Measurements from ENCODE around the gene PAM16.

PAM16 gene

DNA sequence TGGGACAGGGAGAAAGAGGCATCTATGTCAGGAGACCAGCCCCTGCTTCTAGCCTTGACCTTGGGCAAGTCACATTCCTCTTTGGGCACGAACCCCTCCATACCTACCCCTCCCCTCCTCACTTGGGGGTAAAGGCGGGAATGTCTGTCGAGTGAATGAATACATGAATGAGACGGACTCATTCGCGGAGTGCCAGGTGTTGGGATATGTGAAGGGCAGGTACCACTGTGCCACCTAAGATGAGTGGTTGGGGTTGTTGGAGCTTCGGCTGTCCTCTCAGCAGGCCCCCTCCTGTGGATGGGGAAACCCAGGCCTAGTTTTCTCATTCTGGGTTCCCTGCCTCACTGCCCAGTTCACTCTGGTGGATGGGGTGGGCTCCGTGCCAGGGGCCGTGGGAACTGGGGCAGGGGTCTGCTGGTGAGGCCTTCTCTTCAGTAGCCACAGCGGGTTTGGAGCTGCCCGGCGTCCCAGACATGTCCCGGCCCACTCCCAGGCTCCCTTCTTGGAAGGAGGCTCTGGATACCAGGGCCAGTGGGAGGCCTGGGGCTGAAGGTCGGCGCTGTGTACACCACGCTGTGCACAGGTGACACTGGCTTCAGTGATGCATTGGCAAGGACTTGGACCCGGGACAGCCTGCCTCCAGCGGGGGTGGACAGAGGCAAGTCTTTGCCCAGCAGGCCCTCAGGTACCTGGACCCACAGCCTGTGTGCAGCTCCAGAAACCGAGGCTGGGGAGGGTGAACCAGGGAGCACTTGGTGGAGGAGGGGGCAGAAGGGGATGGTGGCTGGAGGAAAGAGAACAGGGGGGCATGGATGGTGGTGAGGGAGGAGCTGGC, 29.6 kb downstream of the PAM16 start:
- no peaks in the 10 kb centered on the region for H4K20me1 ChIP-seq (ENCODE audit: control insufficient read depth, insufficient read depth, low read depth, low read length)
- TF ChIP-seq EZH2phosphoT487 (IDR thresholded peaks at IDR 0.05; ENCODE audit: borderline replicate concordance, low read length) = no peak
- TF ChIP-seq, protein P1, sequence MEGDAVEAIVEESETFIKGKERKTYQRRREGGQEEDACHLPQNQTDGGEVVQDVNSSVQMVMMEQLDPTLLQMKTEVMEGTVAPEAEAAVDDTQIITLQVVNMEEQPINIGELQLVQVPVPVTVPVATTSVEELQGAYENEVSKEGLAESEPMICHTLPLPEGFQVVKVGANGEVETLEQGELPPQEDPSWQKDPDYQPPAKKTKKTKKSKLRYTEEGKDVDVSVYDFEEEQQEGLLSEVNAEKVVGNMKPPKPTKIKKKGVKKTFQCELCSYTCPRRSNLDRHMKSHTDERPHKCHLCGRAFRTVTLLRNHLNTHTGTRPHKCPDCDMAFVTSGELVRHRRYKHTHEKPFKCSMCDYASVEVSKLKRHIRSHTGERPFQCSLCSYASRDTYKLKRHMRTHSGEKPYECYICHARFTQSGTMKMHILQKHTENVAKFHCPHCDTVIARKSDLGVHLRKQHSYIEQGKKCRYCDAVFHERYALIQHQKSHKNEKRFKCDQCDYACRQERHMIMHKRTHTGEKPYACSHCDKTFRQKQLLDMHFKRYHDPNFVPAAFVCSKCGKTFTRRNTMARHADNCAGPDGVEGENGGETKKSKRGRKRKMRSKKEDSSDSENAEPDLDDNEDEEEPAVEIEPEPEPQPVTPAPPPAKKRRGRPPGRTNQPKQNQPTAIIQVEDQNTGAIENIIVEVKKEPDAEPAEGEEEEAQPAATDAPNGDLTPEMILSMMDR (IDR thresholded peaks at IDR 0.05; ENCODE audit: low read depth, low read length, poor library complexity, severe bottlenecking) = no peak
- no peaks in the 10 kb centered on the region for H3F3A ChIP-seq (ENCODE audit: control insufficient read depth, insufficient read depth)
- H3K4me3 ChIP-seq (ENCODE audit: low read length) = no peak overlapping the region
- no peaks in the 10 kb centered on the region for H3K9me3 ChIP-seq (ENCODE audit: control insufficient read depth, insufficient read depth, low read length)
- no peaks in the 10 kb centered on the region for H3K36me3 ChIP-seq (ENCODE audit: control insufficient read depth, low read length)
- H3K4me1 ChIP-seq (ENCODE audit: control insufficient read depth, low read length) = peaks cover 14% of the 10 kb centered on the region
- no peaks in the 10 kb centered on the region for H3K9me2 ChIP-seq (replicated peaks; ENCODE audit: control insufficient read depth, low read length)
- H3K4me2 ChIP-seq (ENCODE audit: low read length) = no peak overlapping the region
- H3K27me3 ChIP-seq (ENCODE audit: control insufficient read depth, low read length) = peaks cover 40% of the 10 kb centered on the region
- no peaks in the 10 kb centered on the region for H3K79me2 ChIP-seq (ENCODE audit: control insufficient read depth, low read length)
- H3K27ac ChIP-seq (ENCODE audit: low read depth, low read length) = no peak overlapping the region

DNA sequence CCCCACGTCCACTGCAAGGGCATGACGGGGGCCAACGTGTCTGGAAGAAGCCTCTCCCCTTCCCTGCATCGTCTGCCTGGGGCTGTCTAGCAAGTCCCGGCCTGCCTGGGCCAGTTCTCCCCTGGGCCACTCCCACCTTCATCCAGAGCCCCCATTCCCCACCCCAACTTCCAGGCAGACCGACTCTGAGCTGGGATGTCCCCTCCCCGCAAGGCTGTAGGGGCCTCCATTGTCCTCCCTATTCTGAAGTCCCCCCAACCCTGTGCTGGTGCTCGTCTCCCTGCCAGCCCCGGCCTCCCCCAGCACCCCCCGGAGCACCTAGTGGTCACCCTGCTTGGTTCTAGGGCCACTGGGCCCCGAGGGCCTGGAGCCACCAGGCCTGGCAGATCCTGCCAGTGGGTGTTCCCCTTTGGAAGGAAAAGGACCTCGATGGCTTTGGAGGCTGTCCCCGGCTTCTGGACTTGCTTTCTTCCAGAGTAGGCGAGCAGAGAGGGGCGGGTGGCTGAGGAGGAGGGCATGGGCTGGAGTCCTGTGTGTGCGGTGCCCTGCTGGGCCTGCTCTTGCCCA, 30.5 kb downstream of the PAM16 start:
- Histone ChIP-seq H3K27me3 (ENCODE audit: control insufficient read depth, low read length) (peaks cover 40% of the 10 kb centered on the region), H3K4me3 (ENCODE audit: low read length) (no peak overlapping the region), H3K9me2 (replicated peaks; ENCODE audit: control insufficient read depth, low read length) (no peaks in the 10 kb centered on the region), H3K27ac (ENCODE audit: low read depth, low read length) (no peak overlapping the region), H3K36me3 (ENCODE audit: control insufficient read depth, low read length) (no peaks in the 10 kb centered on the region), H3K4me2 (ENCODE audit: low read length) (no peak overlapping the region), H3K9me3 (ENCODE audit: control insufficient read depth, insufficient read depth, low read length) (no peaks in the 10 kb centered on the region), H4K20me1 (ENCODE audit: control insufficient read depth, insufficient read depth, low read depth, low read length) (no peaks in the 10 kb centered on the region), H3F3A (ENCODE audit: control insufficient read depth, insufficient read depth) (no peaks in the 10 kb centered on the region), H3K79me2 (ENCODE audit: control insufficient read depth, low read length) (no peaks in the 10 kb centered on the region), H3K4me1 (ENCODE audit: control insufficient read depth, low read length) (peaks cover 14% of the 10 kb centered on the region)
- no peak for TF ChIP-seq EZH2phosphoT487 (IDR thresholded peaks at IDR 0.05; ENCODE audit: borderline replicate concordance, low read length)
- TF ChIP-seq, protein P1 (IDR thresholded peaks at IDR 0.05; ENCODE audit: low read depth, low read length, poor library complexity, severe bottlenecking) = no peak

DNA sequence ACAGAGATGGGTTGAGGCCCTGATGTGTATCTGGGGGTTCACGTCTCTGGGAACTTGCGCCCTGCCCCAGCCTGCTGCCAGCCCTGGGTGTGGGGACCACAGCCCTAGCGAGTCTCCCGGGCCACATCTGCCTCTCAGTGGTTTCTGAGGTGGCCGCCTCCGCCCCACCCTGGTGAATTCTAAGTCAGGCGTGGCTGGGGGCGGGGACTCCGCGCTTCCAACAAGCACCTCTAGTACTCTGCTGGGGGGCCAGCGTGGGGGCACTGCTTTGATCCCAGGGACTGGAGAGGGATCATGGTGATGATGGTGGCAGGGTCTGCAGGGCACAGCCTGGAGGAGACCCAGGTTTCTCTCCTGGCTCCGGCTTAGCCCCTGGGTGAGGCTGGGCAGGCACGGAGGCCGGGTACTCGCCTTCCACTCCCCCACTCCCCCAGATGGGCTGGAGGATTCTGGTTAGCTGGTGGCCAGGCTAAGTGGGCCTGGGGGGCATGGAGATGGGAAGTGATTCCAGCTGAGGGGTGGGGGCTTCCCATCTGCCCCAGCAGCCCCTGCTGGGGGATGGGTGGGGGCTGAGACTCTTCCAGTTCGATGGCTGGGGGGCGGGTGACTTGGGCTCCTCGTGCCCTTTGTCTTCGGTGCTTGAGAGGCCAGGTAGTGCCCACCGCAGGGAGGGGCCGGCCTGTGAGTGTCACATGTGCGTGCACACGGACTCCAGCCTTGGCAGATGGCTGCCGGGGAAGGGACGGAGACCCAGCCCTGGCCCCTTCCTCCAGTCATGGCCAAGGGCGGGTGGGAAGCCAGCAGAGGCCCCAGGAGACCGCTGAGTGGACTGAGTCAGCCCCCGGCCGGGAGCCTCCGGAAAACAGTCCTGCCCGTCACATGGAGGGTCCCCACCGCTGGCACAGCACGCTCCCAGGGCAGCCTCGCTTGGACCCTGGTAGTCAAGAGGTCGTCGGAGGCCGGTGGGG, 31.4 kb downstream of the PAM16 start:
- peaks cover 21% of the 10 kb centered on the region for H3K4me1 ChIP-seq (ENCODE audit: control insufficient read depth, low read length)
- no peak overlapping the region for H3K4me3 ChIP-seq (ENCODE audit: low read length)

More for the DNA sequence above, 31.4 kb downstream of the PAM16 start:
- no peaks in the 10 kb centered on the region for H4K20me1 ChIP-seq (ENCODE audit: control insufficient read depth, insufficient read depth, low read depth, low read length)
- no peaks in the 10 kb centered on the region for H3K36me3 ChIP-seq (ENCODE audit: control insufficient read depth, low read length)
- H3K79me2 ChIP-seq (ENCODE audit: control insufficient read depth, low read length) = no peaks in the 10 kb centered on the region
- H3K9me2 ChIP-seq (replicated peaks; ENCODE audit: control insufficient read depth, low read length) = no peaks in the 10 kb centered on the region
- H3K4me2 ChIP-seq (ENCODE audit: low read length) = 0 out of 2 replicates have a peak overlapping the region, but pooled peaks have one; percentile 15
- H3K27ac ChIP-seq (ENCODE audit: low read depth, low read length) = no peak overlapping the region
- no peaks in the 10 kb centered on the region for H3K9me3 ChIP-seq (ENCODE audit: control insufficient read depth, insufficient read depth, low read length)
- no peaks in the 10 kb centered on the region for H3F3A ChIP-seq (ENCODE audit: control insufficient read depth, insufficient read depth)
- peaks cover 47% of the 10 kb centered on the region for H3K27me3 ChIP-seq (ENCODE audit: control insufficient read depth, low read length)
- no peak for TF ChIP-seq EZH2phosphoT487 (IDR thresholded peaks at IDR 0.05; ENCODE audit: borderline replicate concordance, low read length)
- TF ChIP-seq, protein P1 (IDR thresholded peaks at IDR 0.05; ENCODE audit: low read depth, low read length, poor library complexity, severe bottlenecking) = no peak
